C4-2B (cell line): Measurements from ENCODE around the gene SPDEF.

Experiments used
- CTCF ChIP-seq: fragments of 450-650 bp; conservative IDR thresholded peaks from 2 replicates; pipeline ENCODE4 v1.5.1; 2017; ENCODE audit warnings: mild to moderate bottlenecking
- ZFX ChIP-seq: fragments of 450-650 bp; IDR thresholded peaks from 2 replicates; pipeline ENCODE4 v1.6.1; 2017

GRCh38 chr6:34593701-34594100 is 37.6 kb upstream of the SPDEF start:
- TF ChIP-seq CTCF (no peak), ZFX (no peak)
